Activated naive CD4-positive, alpha-beta T cell treated with Interleukin-2 at 50 U/mL for 16 hours (primary cell): ENCODE measurements around the gene LRRC52.
A peak's percentile ranks its signal among the peaks of the same experiment; 100 is the strongest.
"Not testable (repeated sequence)": the region's sequence is repeated elsewhere in the genome, so short reads cannot be mapped to it uniquely, and the experiment has no call there.

Experiments
- DNase-seq: peaks from one replicate; pipeline ENCODE4 v3.0.0-alpha.2; 2020

LRRC52 gene

GRCh38 chr1:165592945-165593823, 49.4 kb downstream of the LRRC52 start:
- DNase-seq, result peak; percentile 77

GRCh38 chr1:165595246-165595938, 51.6 kb downstream of the LRRC52 start:
- no peak for DNase-seq

GRCh38 chr1:165597883-165598675, 54.3 kb downstream of the LRRC52 start:
- peak; percentile 95 for DNase-seq

- no peak for DNase-seq
Observed at GRCh38 chr1:165598676-165599059, 54.9 kb downstream of the LRRC52 start.

DNA sequence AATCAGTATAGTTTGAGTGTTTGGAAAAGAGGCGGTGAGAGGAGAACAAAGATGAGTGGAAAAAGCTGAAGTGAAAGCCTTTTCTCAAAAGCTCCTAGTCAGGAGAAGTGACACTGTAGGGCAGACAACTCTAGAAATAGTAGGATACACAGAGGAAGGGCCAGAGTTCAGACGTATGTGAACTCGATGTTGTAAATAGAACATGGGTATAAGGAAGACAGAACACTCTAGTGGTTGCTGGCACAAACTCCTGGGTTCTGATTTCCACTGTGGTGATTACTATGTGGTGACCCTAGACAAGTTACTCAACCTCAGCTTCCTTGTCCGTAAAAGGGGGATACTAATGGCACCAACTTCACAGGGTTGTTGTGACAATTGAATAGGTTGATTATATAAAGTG, 57.0 kb downstream of the LRRC52 start:
- no peak for DNase-seq

- DNase-seq, result no peak
Observed at GRCh38 chr1:165603810-165604209, 60.0 kb downstream of the LRRC52 start.

GRCh38 chr1:165605246-165605645, 61.4 kb downstream of the LRRC52 start:
- no peak for DNase-seq

DNA sequence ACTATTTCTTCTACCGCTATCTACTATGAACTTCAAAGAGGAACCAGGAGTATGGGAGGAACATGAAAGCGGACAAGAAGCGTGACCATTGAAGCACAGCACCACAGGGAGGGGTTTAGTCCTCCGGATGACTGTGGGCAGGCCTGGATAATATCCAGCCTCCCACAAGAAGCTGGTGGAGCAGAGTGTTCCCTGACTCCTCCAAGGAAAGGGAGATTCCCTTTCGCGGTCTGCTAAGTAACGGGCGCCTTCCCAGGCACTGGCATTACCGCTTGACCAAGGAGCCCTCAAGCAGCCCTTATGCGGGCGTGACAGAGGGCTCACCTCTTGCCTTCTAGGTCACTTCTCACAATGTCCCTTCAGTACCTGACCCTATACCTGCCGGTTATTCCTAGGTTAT, 62.9 kb downstream of the LRRC52 start:
- not testable (repeated sequence) for DNase-seq

- DNase-seq, result no peak
Observed at GRCh38 chr1:165610866-165611265, 67.1 kb downstream of the LRRC52 start.

- DNase-seq, result no peak
Observed at GRCh38 chr1:165612062-165612461, 68.3 kb downstream of the LRRC52 start.
